GM12892 (cell line): ENCODE results near the gene IFITM10.

Experiments
- POLR2A ChIP-seq: IDR thresholded peaks from 2 replicates; pipeline ENCODE4 v1.6.1; 2011; ENCODE audit warnings: low read depth, low read length, control low read depth
- TAF1 ChIP-seq: IDR thresholded peaks from 2 replicates; pipeline ENCODE4 v1.6.1; 2011; ENCODE audit warnings: low read depth, mild to moderate bottlenecking, control low read depth, low read length, borderline replicate concordance

DNA sequence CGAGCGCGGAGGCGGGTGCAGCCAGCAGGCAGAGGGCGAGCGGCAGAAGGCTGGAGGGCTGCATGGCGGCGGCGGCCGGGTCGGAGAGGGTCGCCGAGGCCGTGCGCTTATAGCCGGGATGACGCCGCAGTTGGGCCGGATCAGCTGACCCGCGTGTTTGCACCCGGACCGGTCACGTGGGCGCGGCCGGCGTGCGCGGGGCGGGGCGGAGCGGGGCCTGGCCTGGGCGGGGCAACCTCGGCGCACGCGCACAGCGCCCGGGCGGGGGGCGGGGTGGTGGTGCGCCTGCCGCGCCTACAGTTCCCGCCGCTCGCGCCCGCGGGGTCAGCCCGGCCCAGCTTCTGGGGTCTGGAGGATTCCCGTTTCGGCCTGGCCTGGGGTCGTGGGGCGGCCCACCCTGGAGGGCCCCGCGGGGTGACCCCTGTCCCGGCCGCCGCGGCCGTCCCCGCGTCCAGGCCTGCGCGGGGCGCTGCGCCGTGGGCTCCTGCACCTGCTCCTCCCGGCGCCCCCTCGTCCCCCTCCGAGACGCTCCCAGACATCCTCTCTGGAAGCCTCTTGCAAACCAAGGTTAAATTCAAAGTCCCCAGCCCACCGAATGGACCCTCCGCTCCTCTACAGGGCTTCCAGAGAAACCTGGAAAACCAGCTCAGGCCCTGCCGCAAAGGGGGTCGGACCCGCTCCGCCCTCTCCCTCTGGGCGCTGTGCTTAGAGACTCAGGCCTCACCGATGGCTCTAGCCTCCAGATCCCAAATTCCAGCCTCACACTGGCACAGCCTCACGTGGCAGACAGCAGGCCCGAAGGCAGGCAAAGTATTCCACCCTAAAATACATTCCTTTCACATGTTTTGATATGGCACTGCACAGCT, 13.6 kb upstream of the IFITM10 start, which contains the start of gene CTSD:
- TF ChIP-seq POLR2A (peak; percentile 20; the same call in 1 of the 2 replicates), TAF1 (no peak)
